CD14-positive monocyte (primary cell): ENCODE data around the gene TRIM34. TPM values are rescaled to one million over a fixed set of nuclear protein-coding genes. Genes with fewer than 3 reads are reported as not detected.
"Not testable (repeated sequence)": the region's sequence is repeated elsewhere in the genome, so short reads cannot be mapped to it uniquely, and the experiment has no call there.

Source experiments
- DNase-seq, 3 donors: peaks; one replicate each; pipeline ENCODE4 v3.0.0-alpha.2; 2011 to 2022
- H2AFZ ChIP-seq: 2 replicates; pipeline ENCODE4 v1.6.0; 2012; ENCODE audit warnings: mild to moderate bottlenecking, low read depth, low read length, inconsistent platforms; ENCODE audit not compliant: insufficient read depth, poor library complexity, severe bottlenecking
- H3K27ac ChIP-seq, 2 donors: 1 replicate in 1 of 2; 2 replicates in 1 of 2; pipeline ENCODE4 v1.5.1; 2012 to 2013; ENCODE audit warnings: low read length in 2 of 2, control low read depth in 1 of 2, inconsistent platforms in 1 of 2, low read depth in 1 of 2, mild to moderate bottlenecking in 1 of 2
- H3K27me3 ChIP-seq, 2 donors: one replicate each; pipeline versions ENCODE4 v1.6.0 to v1.6.1; 2011 to 2013; ENCODE audit warnings: low read length in 2 of 2; ENCODE audit not compliant: control insufficient read depth in 2 of 2, insufficient read depth in 2 of 2
- H3K36me3 ChIP-seq, 2 donors: replicated peaks in 1 of 2; 1 replicate in 1 of 2; 2 replicates in 1 of 2; pipeline versions ENCODE4 v1.5.1 to v1.6.1; 2012 to 2013; ENCODE audit warnings: low read length in 2 of 2, control low read depth in 1 of 2, inconsistent platforms in 1 of 2, mild to moderate bottlenecking in 1 of 2; ENCODE audit not compliant: insufficient read depth in 2 of 2, control insufficient read depth in 1 of 2
- H3K4me1 ChIP-seq, 2 donors: 1 replicate in 1 of 2; 2 replicates in 1 of 2; pipeline versions ENCODE4 v1.5.1 to v1.6.1; 2012 to 2013; ENCODE audit warnings: low read length in 2 of 2, control low read depth in 1 of 2, inconsistent platforms in 1 of 2, mild to moderate bottlenecking in 1 of 2, moderate library complexity in 1 of 2; ENCODE audit not compliant: insufficient read depth in 2 of 2, control insufficient read depth in 1 of 2
- H3K4me2 ChIP-seq: replicated peaks from 2 replicates; pipeline ENCODE3; 2012; ENCODE audit warnings: low read length, moderate library complexity, mild to moderate bottlenecking; ENCODE audit not compliant: poor library complexity, severe bottlenecking; ENCODE audit errors: extremely low read depth
- H3K4me3 ChIP-seq, 3 experiments: fragments of 200-600 bp in 1 of 3; sonication (generic) in 1 of 3; replicated peaks in 1 of 3; 1 replicate in 2 of 3; 2 replicates in 1 of 3; pipeline ENCODE4 v1.5.1; 2011 to 2013; ENCODE audit warnings: low read length in 3 of 3, mild to moderate bottlenecking in 3 of 3, control low read depth in 2 of 3, low read depth in 2 of 3, inconsistent platforms in 1 of 3, moderate library complexity in 1 of 3
- H3K79me2 ChIP-seq: 2 replicates; pipeline ENCODE4 v1.6.0; 2012; ENCODE audit warnings: mild to moderate bottlenecking, control low read depth, inconsistent platforms, low read length, moderate library complexity; ENCODE audit not compliant: insufficient read depth
- H3K9ac ChIP-seq: 2 replicates; pipeline ENCODE4 v1.6.0; 2017; ENCODE audit warnings: low read length, mild to moderate bottlenecking; ENCODE audit not compliant: insufficient read depth, poor library complexity, severe bottlenecking
- H3K9me3 ChIP-seq, 2 donors: replicated peaks in 1 of 2; 1 replicate in 1 of 2; 2 replicates in 1 of 2; pipeline versions ENCODE4 v1.5.1 to v1.6.1; 2012 to 2013; ENCODE audit warnings: low read length in 2 of 2, control low read depth in 1 of 2; ENCODE audit not compliant: control insufficient read depth in 1 of 2, insufficient read depth in 1 of 2
- H4K20me1 ChIP-seq: 2 replicates; pipeline ENCODE4 v1.6.0; 2012; ENCODE audit warnings: mild to moderate bottlenecking, low read length, control low read depth, moderate library complexity; ENCODE audit not compliant: insufficient read depth
- H3K27ac Mint-ChIP-seq, 7 donors: one replicate each; pipeline ENCODE4 v1.8.0; 2020; ENCODE audit warnings: mild to moderate bottlenecking in 7 of 7, mixed read lengths in 7 of 7, moderate library complexity in 6 of 7, inconsistent platforms in 2 of 7
- H3K27me3 Mint-ChIP-seq, 3 donors: one replicate each; pipeline ENCODE4 v1.8.0; 2021 to 2022; ENCODE audit warnings: low read depth in 3 of 3, mild to moderate bottlenecking in 3 of 3, mixed read lengths in 3 of 3, moderate library complexity in 3 of 3, inconsistent platforms in 1 of 3
- H3K36me3 Mint-ChIP-seq, 2 donors: one replicate each; pipeline ENCODE4 v1.8.0; 2020; ENCODE audit warnings: mixed read lengths in 2 of 2, inconsistent platforms in 1 of 2, mild to moderate bottlenecking in 1 of 2
- H3K4me1 Mint-ChIP-seq: one replicate; pipeline ENCODE4 v1.8.0; 2020; ENCODE audit warnings: mild to moderate bottlenecking, mixed read lengths
- H3K4me3 Mint-ChIP-seq, 2 donors: one replicate each; pipeline ENCODE4 v1.8.0; 2020; ENCODE audit warnings: mild to moderate bottlenecking in 2 of 2, mixed read lengths in 2 of 2, moderate library complexity in 1 of 2
- H3K9me3 Mint-ChIP-seq, 7 donors: one replicate each; pipeline ENCODE4 v1.8.0; 2020 to 2022; ENCODE audit warnings: mixed read lengths in 7 of 7, mild to moderate bottlenecking in 6 of 7, moderate library complexity in 6 of 7, inconsistent platforms in 2 of 7
- CTCF ChIP-seq: fragments of 200-600 bp; IDR thresholded peaks from one replicate; pipeline ENCODE4 v1.8.0; 2022; ENCODE audit warnings: antibody characterized with exemption, mild to moderate bottlenecking
- WGBS: methylation state at CpG from one replicate; pipeline ENCODE4 v1.1.5; 2013; ENCODE audit warnings: missing lambda C conversion rate; ENCODE audit not compliant: insufficient coverage; 5-methylcytosine and 5-hydroxymethylcytosine counted together
- intact Hi-C, 2 donors: fragments of 100-400 bp; cut with micrococcal nuclease; formaldehyde crosslinking; loops; one replicate each; pipeline versions ENCODE4 v1.15.0 to v1.15.1; 2023
- polyA plus RNA-seq, 3 donors: library from polyadenylated mRNA; depleted of rRNA in 1 of 3; unstranded in 2 of 3; stranded (reverse) in 1 of 3; fragments of 300-500 nt in 2 of 3; fragments of >200 nt in 1 of 3; fragmentation: Illumina TruSeq in 2 of 3; gene quantifications; 1 replicate in 2 of 3; 2 replicates in 1 of 3; pipeline ENCODE4 v1.2.3, GENCODE V29; 2012 to 2021

Gene TRIM34
- polyA plus RNA-seq, 3 donors = 21.9 to 25.7 (median 23.5) TPM

- Histone ChIP-seq H3K4me3 (no peak overlapping the region), H3K36me3 (no peaks in the 10 kb centered on the region), H2AFZ (no peak overlapping the region), H3K79me2 (no peaks in the 10 kb centered on the region), H3K4me2 (no peak overlapping the region), H3K27me3 (no peaks in the 10 kb centered on the region), H3K4me1 (peaks cover 0 to 7% of the 10 kb centered on the region in 2 donors), H3K9ac (no peak overlapping the region), H4K20me1 (no peaks in the 10 kb centered on the region), H3K27ac (no peak overlapping the region), H3K9me3 (no peaks in the 10 kb centered on the region)
- Mint-ChIP-seq H3K27ac (no peak overlapping the region), H3K4me3 (no peak overlapping the region), H3K9me3 (peaks cover 0 to 3% (median 0%) of the 10 kb centered on the region in 7 donors), H3K27me3 (peaks cover 0 to 2% (median 0%) of the 10 kb centered on the region in 3 donors), H3K4me1 (peaks cover 19% of the 10 kb centered on the region), H3K36me3 (no peaks in the 10 kb centered on the region)
- WGBS = 80% methylated on average over 2 of the region's 3 CpGs
- TF ChIP-seq CTCF = no peak
- intact Hi-C loops = no loop called here
- DNase-seq = no peak
Observed at GRCh38 chr11:5597953-5598352, 26.8 kb upstream of the TRIM34 start.

- no peak overlapping the region for H3K4me2 ChIP-seq
Observed at GRCh38 chr11:5600374-5600851, 24.4 kb upstream of the TRIM34 start.

GRCh38 chr11:5602791-5603190 is 22.0 kb upstream of the TRIM34 start:
- H3K36me3 ChIP-seq, H3K9me3 Mint-ChIP-seq, H3K4me2 ChIP-seq, H3K27me3 ChIP-seq, H3K4me1 ChIP-seq, H3K27ac ChIP-seq, H3K36me3 Mint-ChIP-seq, DNase-seq, H3K9ac ChIP-seq, H3K4me3 Mint-ChIP-seq, H3K4me3 ChIP-seq, H3K27ac Mint-ChIP-seq, H3K79me2 ChIP-seq, H3K4me1 Mint-ChIP-seq, H2AFZ ChIP-seq, H3K27me3 Mint-ChIP-seq, H3K9me3 ChIP-seq, H4K20me1 ChIP-seq: not testable (repeated sequence)
- WGBS = no CpG with 5 or more reads among the region's 4 CpGs
- intact Hi-C loops = loop anchor here in 1 of 2 donors (10.0 kb wide), 1 partner anchor 202 kb away; the partner anchor contains the start of gene OR52N2

More at GRCh38 chr11:5600374-5600851, 24.4 kb upstream of the TRIM34 start:
- intact Hi-C loops = loop anchor here in 1 of 2 donors (10.0 kb wide), 1 partner anchor 204 kb away; the partner anchor contains the start of gene OR52N2
- Histone ChIP-seq H3K27me3 (no peaks in the 10 kb centered on the region), H3K36me3 (no peaks in the 10 kb centered on the region), H3K9me3 (no peaks in the 10 kb centered on the region), H4K20me1 (no peaks in the 10 kb centered on the region), H3K27ac (no peak overlapping the region), H3K9ac (no peak overlapping the region), H3K4me1 (peaks cover 0 to 7% of the 10 kb centered on the region in 2 donors), H2AFZ (no peak overlapping the region), H3K79me2 (no peaks in the 10 kb centered on the region), H3K4me3 (no peak overlapping the region)
- H3K4me1 Mint-ChIP-seq = peaks cover 19% of the 10 kb centered on the region
- H3K27ac Mint-ChIP-seq = no peak overlapping the region
- H3K9me3 Mint-ChIP-seq = no peaks in the 10 kb centered on the region
- DNase-seq = peak; percentile 47 to 68 (median 59)
- H3K4me3 Mint-ChIP-seq = no peak overlapping the region
- WGBS = 66% methylated on average over 5 of the region's 9 CpGs
- peaks cover 0 to 2% (median 0%) of the 10 kb centered on the region in 3 donors for H3K27me3 Mint-ChIP-seq
- peak; percentile 79 for TF ChIP-seq CTCF
- peaks cover 3% of the 10 kb centered on the region in 2 donors for H3K36me3 Mint-ChIP-seq
